DND-41 (cell line): ENCODE data around the gene INHBB.

Experiments used
- EZH2 ChIP-seq: IDR thresholded peaks from 3 replicates; pipeline ENCODE4 v1.6.1; 2012; ENCODE audit warnings: borderline replicate concordance, low read depth, mild to moderate bottlenecking, moderate library complexity, low read length, inconsistent platforms; ENCODE audit not compliant: severe bottlenecking
- TF ChIP-seq, protein P1 (sequence below): IDR thresholded peaks from 2 replicates; pipeline ENCODE4 v1.5.1; 2012; ENCODE audit warnings: borderline replicate concordance, low read length, moderate library complexity, mild to moderate bottlenecking; ENCODE audit not compliant: poor library complexity, severe bottlenecking; ENCODE audit errors: extremely low read depth

GRCh38 chr2:120350080-120350479, 4.1 kb downstream of the INHBB start:
- TF ChIP-seq, protein P1, sequence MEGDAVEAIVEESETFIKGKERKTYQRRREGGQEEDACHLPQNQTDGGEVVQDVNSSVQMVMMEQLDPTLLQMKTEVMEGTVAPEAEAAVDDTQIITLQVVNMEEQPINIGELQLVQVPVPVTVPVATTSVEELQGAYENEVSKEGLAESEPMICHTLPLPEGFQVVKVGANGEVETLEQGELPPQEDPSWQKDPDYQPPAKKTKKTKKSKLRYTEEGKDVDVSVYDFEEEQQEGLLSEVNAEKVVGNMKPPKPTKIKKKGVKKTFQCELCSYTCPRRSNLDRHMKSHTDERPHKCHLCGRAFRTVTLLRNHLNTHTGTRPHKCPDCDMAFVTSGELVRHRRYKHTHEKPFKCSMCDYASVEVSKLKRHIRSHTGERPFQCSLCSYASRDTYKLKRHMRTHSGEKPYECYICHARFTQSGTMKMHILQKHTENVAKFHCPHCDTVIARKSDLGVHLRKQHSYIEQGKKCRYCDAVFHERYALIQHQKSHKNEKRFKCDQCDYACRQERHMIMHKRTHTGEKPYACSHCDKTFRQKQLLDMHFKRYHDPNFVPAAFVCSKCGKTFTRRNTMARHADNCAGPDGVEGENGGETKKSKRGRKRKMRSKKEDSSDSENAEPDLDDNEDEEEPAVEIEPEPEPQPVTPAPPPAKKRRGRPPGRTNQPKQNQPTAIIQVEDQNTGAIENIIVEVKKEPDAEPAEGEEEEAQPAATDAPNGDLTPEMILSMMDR: no peak
- TF ChIP-seq EZH2: no peak
